Measurements from ENCODE around the gene CCL4.

The CCL4 gene

GRCh38 chr17:36142235-36142634 is 38.6 kb downstream of the CCL4 start:
- TF ChIP-seq, protein P1, sequence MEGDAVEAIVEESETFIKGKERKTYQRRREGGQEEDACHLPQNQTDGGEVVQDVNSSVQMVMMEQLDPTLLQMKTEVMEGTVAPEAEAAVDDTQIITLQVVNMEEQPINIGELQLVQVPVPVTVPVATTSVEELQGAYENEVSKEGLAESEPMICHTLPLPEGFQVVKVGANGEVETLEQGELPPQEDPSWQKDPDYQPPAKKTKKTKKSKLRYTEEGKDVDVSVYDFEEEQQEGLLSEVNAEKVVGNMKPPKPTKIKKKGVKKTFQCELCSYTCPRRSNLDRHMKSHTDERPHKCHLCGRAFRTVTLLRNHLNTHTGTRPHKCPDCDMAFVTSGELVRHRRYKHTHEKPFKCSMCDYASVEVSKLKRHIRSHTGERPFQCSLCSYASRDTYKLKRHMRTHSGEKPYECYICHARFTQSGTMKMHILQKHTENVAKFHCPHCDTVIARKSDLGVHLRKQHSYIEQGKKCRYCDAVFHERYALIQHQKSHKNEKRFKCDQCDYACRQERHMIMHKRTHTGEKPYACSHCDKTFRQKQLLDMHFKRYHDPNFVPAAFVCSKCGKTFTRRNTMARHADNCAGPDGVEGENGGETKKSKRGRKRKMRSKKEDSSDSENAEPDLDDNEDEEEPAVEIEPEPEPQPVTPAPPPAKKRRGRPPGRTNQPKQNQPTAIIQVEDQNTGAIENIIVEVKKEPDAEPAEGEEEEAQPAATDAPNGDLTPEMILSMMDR (IDR thresholded peaks at IDR 0.05; ENCODE audit: extremely low read depth, insufficient read depth, missing control alignments) = no peak
- DNase-seq (ENCODE audit: low spot score) = no peak
- in situ Hi-C loops (cut with MboI; ENCODE audit: low pct_unique_long_range_greater_than_20kb, low sequenced_read_pairs, unreplicated experiment) = loop anchor here (10.0 kb wide), 1 partner anchor 167 kb away; no protein-coding TSS in a partner anchor

GRCh38 chr17:36142806-36143205 is 39.2 kb downstream of the CCL4 start:
- no peak for DNase-seq (ENCODE audit: low spot score)
- TF ChIP-seq, protein P1 (IDR thresholded peaks at IDR 0.05; ENCODE audit: extremely low read depth, insufficient read depth, missing control alignments) = no peak
- in situ Hi-C loops (cut with MboI; ENCODE audit: low pct_unique_long_range_greater_than_20kb, low sequenced_read_pairs, unreplicated experiment) = loop anchor here (10.0 kb wide), 1 partner anchor 168 kb away; no protein-coding TSS in a partner anchor

DNA sequence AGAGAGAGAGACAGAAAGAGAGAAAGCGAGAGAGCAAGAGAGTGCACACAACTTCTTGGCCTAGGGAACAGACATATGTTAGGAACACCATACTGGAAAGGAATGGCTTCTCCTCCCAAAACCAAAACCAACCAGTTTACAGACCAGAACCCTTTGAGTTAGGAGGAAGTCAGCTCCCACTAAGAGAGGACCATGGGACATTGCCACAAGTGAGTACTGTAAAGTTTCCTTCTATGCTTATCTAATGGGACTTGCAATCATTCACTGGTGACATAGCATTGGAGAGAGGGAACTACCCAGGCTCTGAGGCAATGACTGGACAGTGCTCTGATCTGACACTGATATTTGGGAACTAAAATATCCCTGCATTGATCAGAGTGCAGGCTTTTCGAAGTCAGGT is 40.4 kb downstream of the CCL4 start:
- TF ChIP-seq, protein P1 (IDR thresholded peaks at IDR 0.05; ENCODE audit: extremely low read depth, insufficient read depth, missing control alignments) = no peak
- DNase-seq (ENCODE audit: low spot score) = no peak
- in situ Hi-C loops (cut with MboI; ENCODE audit: low pct_unique_long_range_greater_than_20kb, low sequenced_read_pairs, unreplicated experiment) = loop anchor here (10.0 kb wide), 1 partner anchor 169 kb away; no protein-coding TSS in a partner anchor

GRCh38 chr17:36144981-36145729 is 41.5 kb downstream of the CCL4 start:
- in situ Hi-C loops (cut with MboI; ENCODE audit: low pct_unique_long_range_greater_than_20kb, low sequenced_read_pairs, unreplicated experiment) = loop anchor here (10.0 kb wide), 1 partner anchor 170 kb away; no protein-coding TSS in a partner anchor
- DNase-seq (ENCODE audit: low spot score) = no peak
- TF ChIP-seq, protein P1 (IDR thresholded peaks at IDR 0.05; ENCODE audit: extremely low read depth, insufficient read depth, missing control alignments) = no peak

- no peak for DNase-seq (ENCODE audit: low spot score)
- in situ Hi-C loops (cut with MboI; ENCODE audit: low pct_unique_long_range_greater_than_20kb, low sequenced_read_pairs, unreplicated experiment) = loop anchor here (10.0 kb wide), 1 partner anchor 173 kb away; no protein-coding TSS in a partner anchor
- TF ChIP-seq, protein P1 (IDR thresholded peaks at IDR 0.05; ENCODE audit: extremely low read depth, insufficient read depth, missing control alignments) = no peak
These were observed 44.0 kb downstream of the CCL4 start for GRCh38 chr17:36147601-36148000.

- DNase-seq (ENCODE audit: low spot score) = peak; percentile 75
- in situ Hi-C loops (cut with MboI; ENCODE audit: low pct_unique_long_range_greater_than_20kb, low sequenced_read_pairs, unreplicated experiment) = loop anchor here (10.0 kb wide), 1 partner anchor 174 kb away; no protein-coding TSS in a partner anchor
- TF ChIP-seq, protein P1 (IDR thresholded peaks at IDR 0.05; ENCODE audit: extremely low read depth, insufficient read depth, missing control alignments) = peak; percentile 98
These were observed 45.1 kb downstream of the CCL4 start for GRCh38 chr17:36148559-36149295.
